ENCODE measurements around the gene SCN3B. TPM values are rescaled to one million over a fixed set of nuclear protein-coding genes. Genes with fewer than 3 reads are reported as not detected.

The SCN3B gene
- total RNA-seq, 1 donor from 2014 or later = 2.5 TPM

GRCh38 chr11:123683428-123684170 is 29.2 kb upstream of the SCN3B start:
- Mint-ChIP-seq H3K4me3 (no peak overlapping the region), H3K4me1 (ENCODE audit: unreplicated experiment) (peaks cover 9% of the 10 kb centered on the region), H3K9me3 (no peaks in the 10 kb centered on the region), H3K27me3 (peaks cover 32% of the 10 kb centered on the region), H3K27ac (no peak overlapping the region), H3K36me3 (no peaks in the 10 kb centered on the region)
- DNase-seq (ENCODE audit: extremely low spot score, unreplicated experiment) = no peak
- TF ChIP-seq CTCF (conservative IDR thresholded peaks at IDR 0.05) = no peak

- Mint-ChIP-seq H3K9me3 (no peaks in the 10 kb centered on the region), H3K36me3 (no peaks in the 10 kb centered on the region), H3K27ac (no peak overlapping the region), H3K4me1 (ENCODE audit: unreplicated experiment) (peaks cover 9% of the 10 kb centered on the region), H3K4me3 (no peak overlapping the region), H3K27me3 (peaks cover 31% of the 10 kb centered on the region)
- no peak for DNase-seq (ENCODE audit: extremely low spot score, unreplicated experiment)
- no peak for TF ChIP-seq CTCF (conservative IDR thresholded peaks at IDR 0.05)
Observed at GRCh38 chr11:123682696-123683410, 28.4 kb upstream of the SCN3B start.

- H3K4me3 Mint-ChIP-seq = no peak overlapping the region
- DNase-seq (ENCODE audit: extremely low spot score, unreplicated experiment) = no peak
- no peak overlapping the region for H3K27ac Mint-ChIP-seq
- H3K4me1 Mint-ChIP-seq (ENCODE audit: unreplicated experiment) = peaks cover 9% of the 10 kb centered on the region
- H3K36me3 Mint-ChIP-seq = no peaks in the 10 kb centered on the region
- no peaks in the 10 kb centered on the region for H3K9me3 Mint-ChIP-seq
- H3K27me3 Mint-ChIP-seq = peaks cover 25% of the 10 kb centered on the region
- TF ChIP-seq CTCF (conservative IDR thresholded peaks at IDR 0.05) = no peak
Observed at GRCh38 chr11:123681030-123681429, 26.6 kb upstream of the SCN3B start.

- Mint-ChIP-seq H3K36me3 (no peaks in the 10 kb centered on the region), H3K4me3 (no peak overlapping the region), H3K27me3 (peaks cover 12% of the 10 kb centered on the region), H3K27ac (no peak overlapping the region), H3K4me1 (ENCODE audit: unreplicated experiment) (peaks cover under 1% of the 10 kb centered on the region), H3K9me3 (no peaks in the 10 kb centered on the region)
- no peak for TF ChIP-seq CTCF (conservative IDR thresholded peaks at IDR 0.05)
- no peak for DNase-seq (ENCODE audit: extremely low spot score, unreplicated experiment)
Observed at GRCh38 chr11:123678246-123678645, 23.8 kb upstream of the SCN3B start.

GRCh38 chr11:123677510-123677909 is 23.1 kb upstream of the SCN3B start:
- Mint-ChIP-seq H3K27me3 (peaks cover 12% of the 10 kb centered on the region), H3K36me3 (no peaks in the 10 kb centered on the region), H3K9me3 (no peaks in the 10 kb centered on the region), H3K4me1 (ENCODE audit: unreplicated experiment) (no peaks in the 10 kb centered on the region), H3K27ac (no peak overlapping the region), H3K4me3 (no peak overlapping the region)
- DNase-seq (ENCODE audit: extremely low spot score, unreplicated experiment) = no peak
- no peak for TF ChIP-seq CTCF (conservative IDR thresholded peaks at IDR 0.05)
